GM21529 (cell line): ENCODE results near the gene RPS4Y1.
"Not testable (repeated sequence)": the region's sequence is repeated elsewhere in the genome, so short reads cannot be mapped to it uniquely, and the experiment has no call there.

Experiments
- ATAC-seq: cut with Tn5 transposase; IDR thresholded peaks from one replicate; pipeline ENCODE4 v1.9.1; 2021; ENCODE audit not compliant: unreplicated experiment

Gene RPS4Y1

GRCh38 chrY:2841471-2841893 is at the start of gene RPS4Y1:
Gene RPS4Y1 (plus strand): TSS chrY:2841602. CDS start chrY:2841625, 23 bp downstream.
- ATAC-seq, result no peak

- ATAC-seq, result no peak
Observed at GRCh38 chrY:2796977-2797523, 44.4 kb upstream of the RPS4Y1 start.

- ATAC-seq, result no peak
Observed at GRCh38 chrY:2797991-2798390, 43.4 kb upstream of the RPS4Y1 start.

- no peak for ATAC-seq
Observed at GRCh38 chrY:2800246-2800645, 41.2 kb upstream of the RPS4Y1 start.

GRCh38 chrY:2817146-2817896 is 24.1 kb upstream of the RPS4Y1 start:
- ATAC-seq, result not testable (repeated sequence)

GRCh38 chrY:2824471-2824870 is 16.9 kb upstream of the RPS4Y1 start:
- ATAC-seq, result no peak

- no peak for ATAC-seq
Observed at GRCh38 chrY:2828497-2828896, 12.9 kb upstream of the RPS4Y1 start.

GRCh38 chrY:2835230-2835629 is 6.2 kb upstream of the RPS4Y1 start:
- no peak for ATAC-seq

GRCh38 chrY:2837078-2837477 is 4.3 kb upstream of the RPS4Y1 start:
- no peak for ATAC-seq

- no peak for ATAC-seq
Observed at GRCh38 chrY:2837932-2838331, 3.5 kb upstream of the RPS4Y1 start.

GRCh38 chrY:2846791-2847190 is 5.4 kb downstream of the RPS4Y1 start:
- no peak for ATAC-seq

GRCh38 chrY:2848384-2848783 is 7.0 kb downstream of the RPS4Y1 start:
- no peak for ATAC-seq

GRCh38 chrY:2849368-2849767 is 8.0 kb downstream of the RPS4Y1 start:
- ATAC-seq, result no peak

GRCh38 chrY:2854145-2854774 is 12.9 kb downstream of the RPS4Y1 start:
- no peak for ATAC-seq

GRCh38 chrY:2857068-2857467 is 15.7 kb downstream of the RPS4Y1 start:
- no peak for ATAC-seq

GRCh38 chrY:2857686-2858085 is 16.3 kb downstream of the RPS4Y1 start:
- ATAC-seq, result no peak

- no peak for ATAC-seq
Observed at GRCh38 chrY:2859782-2860181, 18.4 kb downstream of the RPS4Y1 start.

GRCh38 chrY:2860511-2860910 is 19.1 kb downstream of the RPS4Y1 start:
- ATAC-seq, result no peak

GRCh38 chrY:2866581-2866980 is 25.2 kb downstream of the RPS4Y1 start:
- ATAC-seq, result no peak

- no peak for ATAC-seq
Observed at GRCh38 chrY:2867469-2867868, 26.1 kb downstream of the RPS4Y1 start.

- ATAC-seq, result no peak
Observed at GRCh38 chrY:2868035-2868607, 26.7 kb downstream of the RPS4Y1 start.

- ATAC-seq, result not testable (repeated sequence)
Observed at GRCh38 chrY:2872234-2872633, 30.8 kb downstream of the RPS4Y1 start.
